OCI-LY7 (cell line): ENCODE data around the gene FAM174B.

Experiments used
- CTCF ChIP-seq: fragments of 200-600 bp; sonication (generic); conservative IDR thresholded peaks from 2 replicates; pipeline ENCODE4 v1.5.1; 2014; ENCODE audit warnings: mild to moderate bottlenecking, antibody characterized with exemption, low read length, moderate library complexity, mixed read lengths
- EZH2phosphoT487 ChIP-seq: fragments of 200-600 bp; sonication (generic); IDR thresholded peaks from 2 replicates; pipeline ENCODE4 v1.6.1; 2018; ENCODE audit warnings: low read depth, borderline replicate concordance, mild to moderate bottlenecking, mixed run types, antibody characterized with exemption, low read length, moderate library complexity, mixed read lengths

- TF ChIP-seq CTCF = no peak
- TF ChIP-seq EZH2phosphoT487 = no peak
Observed at GRCh38 chr15:92633418-92633817, 22.2 kb downstream of the FAM174B start.
